HG02981 (cell line): Measurements from ENCODE around the gene CD300E.

Source experiments
- ATAC-seq: cut with Tn5 transposase; IDR thresholded peaks from one replicate; pipeline ENCODE4 v1.9.1; 2021; ENCODE audit warnings: mild to moderate bottlenecking, moderate library complexity; ENCODE audit not compliant: unreplicated experiment

Gene CD300E

DNA sequence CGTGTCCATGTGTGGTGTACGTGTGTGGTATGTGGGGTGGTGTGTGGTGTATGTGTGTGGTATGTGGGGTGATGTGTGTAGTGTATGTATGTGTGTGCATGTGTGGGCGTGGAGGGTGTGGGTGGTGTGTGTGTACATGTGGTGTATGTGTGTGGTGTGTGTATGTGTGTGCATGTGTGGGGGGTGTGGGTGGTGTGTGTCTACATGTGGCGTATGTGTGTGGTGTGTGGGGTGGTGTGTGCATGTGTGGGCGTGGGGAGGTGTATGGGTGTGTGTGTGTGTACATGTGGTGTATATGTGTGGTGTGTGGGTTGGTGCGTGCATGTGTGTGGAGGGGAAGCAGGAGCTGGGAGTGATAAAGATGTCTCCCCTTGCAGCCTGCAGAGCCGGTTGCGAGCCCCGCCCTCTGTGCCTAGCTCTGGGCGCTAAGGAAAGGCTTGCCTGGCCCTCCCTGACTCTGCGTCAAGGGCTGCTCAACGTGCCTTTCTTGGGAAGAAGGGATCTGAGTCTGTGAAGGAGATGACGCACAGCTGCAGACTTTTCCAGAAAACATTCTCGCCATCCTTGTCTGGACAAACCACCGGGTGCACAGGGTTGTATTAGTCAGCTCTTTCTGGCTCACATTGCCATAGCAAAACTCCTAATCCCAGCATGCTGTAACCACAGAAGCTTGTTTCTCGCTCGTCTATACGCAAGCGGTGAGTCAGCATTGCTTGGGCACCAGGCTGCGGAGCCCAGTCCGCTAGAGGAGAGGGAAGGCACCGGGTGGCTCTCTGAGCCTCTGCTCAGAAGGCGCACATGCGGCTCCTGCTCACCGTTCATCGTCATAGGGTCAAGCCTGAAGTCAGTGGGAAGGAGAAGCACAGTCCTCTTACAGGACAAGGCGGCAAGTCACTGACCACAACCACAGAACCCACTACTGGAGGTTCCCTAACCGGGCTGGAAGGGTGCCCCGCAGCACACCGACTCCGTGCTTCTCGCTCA lies 54.2 kb downstream of the CD300E start:
- ATAC-seq: no peak

DNA sequence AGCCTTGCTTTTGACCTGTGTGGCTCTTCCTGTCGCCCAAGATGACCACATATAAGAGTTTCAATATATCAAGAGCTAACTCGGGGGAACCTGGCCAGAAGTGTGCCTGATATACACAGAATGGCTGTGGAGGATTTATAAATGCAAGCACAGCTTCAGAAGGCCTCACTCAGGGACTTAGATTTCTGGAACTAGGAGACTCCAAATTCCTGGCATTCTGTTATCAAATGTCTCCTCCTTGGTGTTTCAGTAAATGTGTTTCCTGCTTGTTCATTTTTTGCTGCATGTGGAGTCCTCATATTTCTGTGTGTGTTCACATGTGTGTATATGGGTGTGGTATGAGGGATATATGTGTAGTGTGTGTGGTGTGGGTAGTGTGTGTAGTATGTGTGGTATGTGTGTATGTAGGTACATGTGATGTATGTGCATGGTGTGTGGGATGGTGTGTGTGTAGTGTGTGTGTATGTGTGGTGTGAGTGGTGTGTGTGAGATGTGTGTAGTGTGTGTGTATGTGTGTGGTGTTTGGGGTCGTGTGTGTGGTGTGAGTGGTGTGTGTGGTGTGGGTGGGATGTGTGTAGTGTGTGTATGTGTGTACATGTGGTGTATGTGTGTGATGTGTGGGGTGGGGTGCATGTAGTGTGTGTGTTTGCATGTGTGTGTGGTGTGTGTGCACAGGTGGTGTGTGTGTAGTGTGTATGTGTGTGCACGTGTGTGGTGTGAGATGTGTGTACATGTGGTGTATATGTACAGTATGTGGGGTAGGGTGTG lies 55.2 kb downstream of the CD300E start:
- no peak for ATAC-seq

DNA sequence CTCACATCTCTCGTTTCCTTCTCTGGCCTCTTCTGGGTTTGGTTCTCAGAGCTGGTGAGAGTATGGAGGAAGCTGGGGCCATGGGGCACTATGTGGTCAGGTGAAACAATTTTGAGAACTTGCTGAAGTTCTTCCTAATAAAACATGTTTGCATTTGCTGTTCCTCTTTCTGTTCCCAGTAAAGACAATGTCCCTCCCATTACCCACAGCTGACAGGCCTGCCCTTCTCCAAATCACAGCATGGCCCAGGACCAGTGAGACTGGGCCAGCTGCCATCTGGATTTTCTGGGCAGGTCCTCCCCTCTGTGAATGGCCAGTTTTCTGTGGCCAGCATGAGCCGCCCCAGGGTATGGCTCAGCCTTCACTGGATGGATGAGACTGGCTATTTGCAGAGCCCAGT lies 56.1 kb downstream of the CD300E start, which contains the start of gene CD300H:
TSS of gene CD300H (minus strand) at position 113 of the 400 bp plus-strand sequence.
- ATAC-seq: no peak

DNA sequence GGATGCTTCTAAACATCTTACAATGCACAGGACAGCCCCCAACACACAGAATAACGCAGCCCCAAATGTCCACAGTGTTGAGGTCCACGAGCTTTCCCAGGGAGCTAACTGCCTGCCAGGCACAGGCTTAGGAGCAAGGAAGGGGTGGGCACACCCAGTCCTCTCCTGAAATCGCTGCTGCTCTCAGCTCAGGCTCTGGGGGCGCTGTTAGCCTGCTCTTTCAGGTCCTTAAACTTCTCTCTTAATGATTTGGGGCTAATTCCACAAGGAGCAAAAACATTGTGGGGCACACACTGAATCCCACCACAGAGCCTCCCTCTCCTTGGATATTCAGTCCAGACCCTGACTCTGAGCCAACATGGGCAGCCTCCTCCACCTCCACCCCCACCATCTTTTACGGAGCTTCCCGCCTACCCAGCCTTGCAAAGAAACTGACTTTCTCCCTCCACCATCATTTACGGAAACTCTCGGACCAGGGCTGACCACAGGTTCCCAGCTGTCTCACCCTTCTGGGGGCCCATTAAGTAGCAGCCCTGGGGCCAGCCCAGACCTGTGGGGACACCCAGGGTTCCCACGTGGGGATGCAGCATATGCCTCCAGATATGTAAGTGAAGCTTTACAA lies 57.3 kb downstream of the CD300E start:
- ATAC-seq: no peak

- no peak for ATAC-seq
Measured at GRCh38 chr17:74565126-74565525, 58.4 kb downstream of the CD300E start.

- ATAC-seq: no peak
Measured at GRCh38 chr17:74563358-74563757, 60.2 kb downstream of the CD300E start.

DNA sequence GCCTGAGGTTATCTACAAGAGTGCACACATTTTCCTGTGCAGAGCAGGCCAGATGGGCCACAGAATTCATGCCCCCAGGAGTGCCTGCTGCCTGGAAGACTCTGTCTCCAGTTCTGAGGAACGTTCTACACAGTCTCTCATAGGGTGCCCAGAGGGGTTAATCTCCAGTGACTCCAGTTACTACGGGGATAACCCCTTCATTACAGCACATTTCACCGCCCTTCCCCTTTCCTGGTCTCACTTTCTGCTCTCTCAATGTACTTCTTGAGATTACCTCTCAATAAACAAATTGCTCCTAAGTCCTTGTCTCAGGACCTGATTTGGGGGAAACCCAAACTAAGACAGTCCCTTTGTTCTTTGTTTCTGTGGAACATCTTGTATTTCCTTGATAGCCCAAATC lies 62.0 kb downstream of the CD300E start:
- no peak for ATAC-seq
